Choroid plexus epithelial cell (primary cell): ENCODE results near the gene ACAT1.
"Not testable (repeated sequence)": the region's sequence is repeated elsewhere in the genome, so short reads cannot be mapped to it uniquely, and the experiment has no call there.

Experiments used
- DNase-seq: peaks from one replicate; pipeline ENCODE4 v3.0.0-alpha.2; 2010; ENCODE audit warnings: low read depth
- H3K4me3 ChIP-seq: 2 replicates; pipeline ENCODE4 v1.5.1; 2011; ENCODE audit warnings: low read depth, mild to moderate bottlenecking, control low read depth, low read length, moderate library complexity
- TF ChIP-seq, protein P1 (sequence below): conservative IDR thresholded peaks from 2 replicates; pipeline ENCODE4 v1.5.1; 2011; ENCODE audit warnings: low read depth, mild to moderate bottlenecking, control low read depth, inconsistent platforms, low read length, moderate library complexity

The ACAT1 gene

DNA sequence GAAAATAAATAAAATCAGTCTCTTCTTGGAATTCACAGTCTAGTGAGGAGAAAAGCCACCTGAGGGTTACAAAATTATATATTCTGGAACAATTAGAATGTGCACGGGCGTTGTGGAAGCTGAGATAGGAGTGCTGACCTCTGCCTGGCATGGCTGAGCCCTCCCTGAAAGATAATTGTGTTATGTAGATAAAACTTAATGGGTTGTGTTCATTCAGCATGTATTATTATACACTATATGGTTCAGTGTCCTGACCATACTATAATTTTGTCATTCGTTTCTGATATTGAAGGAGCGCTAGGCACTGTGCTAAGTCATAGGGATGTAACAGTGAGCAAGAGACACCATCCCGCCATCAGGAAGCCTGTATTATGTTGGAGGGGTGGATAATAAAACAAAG lies 3.7 kb downstream of the ACAT1 start:
- TF ChIP-seq, protein P1, sequence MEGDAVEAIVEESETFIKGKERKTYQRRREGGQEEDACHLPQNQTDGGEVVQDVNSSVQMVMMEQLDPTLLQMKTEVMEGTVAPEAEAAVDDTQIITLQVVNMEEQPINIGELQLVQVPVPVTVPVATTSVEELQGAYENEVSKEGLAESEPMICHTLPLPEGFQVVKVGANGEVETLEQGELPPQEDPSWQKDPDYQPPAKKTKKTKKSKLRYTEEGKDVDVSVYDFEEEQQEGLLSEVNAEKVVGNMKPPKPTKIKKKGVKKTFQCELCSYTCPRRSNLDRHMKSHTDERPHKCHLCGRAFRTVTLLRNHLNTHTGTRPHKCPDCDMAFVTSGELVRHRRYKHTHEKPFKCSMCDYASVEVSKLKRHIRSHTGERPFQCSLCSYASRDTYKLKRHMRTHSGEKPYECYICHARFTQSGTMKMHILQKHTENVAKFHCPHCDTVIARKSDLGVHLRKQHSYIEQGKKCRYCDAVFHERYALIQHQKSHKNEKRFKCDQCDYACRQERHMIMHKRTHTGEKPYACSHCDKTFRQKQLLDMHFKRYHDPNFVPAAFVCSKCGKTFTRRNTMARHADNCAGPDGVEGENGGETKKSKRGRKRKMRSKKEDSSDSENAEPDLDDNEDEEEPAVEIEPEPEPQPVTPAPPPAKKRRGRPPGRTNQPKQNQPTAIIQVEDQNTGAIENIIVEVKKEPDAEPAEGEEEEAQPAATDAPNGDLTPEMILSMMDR: no peak
- DNase-seq: no peak
- H3K4me3 ChIP-seq: no peak overlapping the region

DNA sequence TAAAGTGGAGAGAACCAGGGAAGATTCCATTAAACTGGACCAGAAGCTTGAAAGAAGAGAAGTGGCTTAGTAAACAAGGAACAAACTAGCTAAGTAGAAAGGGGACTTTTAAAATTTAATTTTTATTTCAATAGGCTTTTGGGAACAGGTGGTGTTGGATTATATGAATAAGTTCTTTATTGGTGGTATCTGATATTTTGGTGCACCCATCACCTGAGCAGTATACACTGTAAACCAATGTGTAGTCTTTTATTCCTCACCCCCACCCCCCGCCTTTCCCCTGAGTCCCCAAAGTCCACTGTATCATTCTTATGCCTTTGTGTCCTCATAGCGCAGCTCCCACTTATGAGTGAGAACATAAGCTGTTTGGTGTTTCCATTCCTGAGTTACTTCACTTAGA lies 7.4 kb downstream of the ACAT1 start:
- no peak for DNase-seq
- TF ChIP-seq, protein P1: no peak
- no peak overlapping the region for H3K4me3 ChIP-seq

DNA sequence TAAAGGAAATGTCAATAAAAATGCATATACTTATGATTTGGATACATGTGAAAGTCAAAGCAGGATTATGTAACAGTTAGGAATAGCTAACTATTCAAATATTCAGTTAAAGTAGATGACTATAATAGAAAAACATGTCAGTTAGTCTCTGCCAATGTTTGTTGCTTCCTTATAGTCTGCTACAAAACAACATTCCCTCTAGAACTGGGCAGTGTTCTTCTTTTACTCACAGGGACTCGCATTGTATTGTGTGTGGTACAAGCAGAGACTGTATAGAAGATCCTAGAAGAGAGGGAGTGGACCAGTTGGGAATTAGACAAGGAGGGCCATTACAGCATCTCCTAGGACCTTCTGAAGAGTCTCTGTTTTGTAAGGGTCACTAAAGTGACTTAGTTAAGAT lies 10.6 kb downstream of the ACAT1 start:
- H3K4me3 ChIP-seq: no peak overlapping the region
- TF ChIP-seq, protein P1: no peak
- DNase-seq: no peak

DNA sequence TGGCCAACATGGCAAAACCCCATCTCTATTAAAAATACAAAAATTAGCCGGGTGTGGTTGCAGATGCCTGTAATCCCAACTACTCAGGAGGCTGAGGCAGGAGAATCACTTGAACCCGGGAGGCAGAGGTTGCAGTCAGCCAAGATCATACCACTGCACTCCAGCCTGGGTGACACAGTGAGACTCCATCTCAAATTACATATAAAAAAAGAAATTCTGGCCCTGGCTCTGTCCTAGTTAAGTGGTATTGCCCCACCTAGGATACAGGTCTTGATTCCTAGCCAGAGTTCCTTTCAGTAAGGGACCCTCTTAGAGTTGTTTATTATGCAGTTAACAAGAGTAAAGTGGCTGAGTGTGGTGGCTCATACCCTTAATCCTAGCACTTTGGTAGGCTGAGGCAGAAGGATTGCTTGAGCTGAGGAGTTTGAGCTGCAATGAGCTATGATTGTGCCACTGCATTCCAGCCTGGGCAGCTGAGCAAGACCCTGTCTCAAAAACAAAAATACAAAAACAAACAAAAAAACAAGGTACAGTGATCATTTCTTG lies 11.7 kb downstream of the ACAT1 start:
- H3K4me3 ChIP-seq, DNase-seq: not testable (repeated sequence)

DNA sequence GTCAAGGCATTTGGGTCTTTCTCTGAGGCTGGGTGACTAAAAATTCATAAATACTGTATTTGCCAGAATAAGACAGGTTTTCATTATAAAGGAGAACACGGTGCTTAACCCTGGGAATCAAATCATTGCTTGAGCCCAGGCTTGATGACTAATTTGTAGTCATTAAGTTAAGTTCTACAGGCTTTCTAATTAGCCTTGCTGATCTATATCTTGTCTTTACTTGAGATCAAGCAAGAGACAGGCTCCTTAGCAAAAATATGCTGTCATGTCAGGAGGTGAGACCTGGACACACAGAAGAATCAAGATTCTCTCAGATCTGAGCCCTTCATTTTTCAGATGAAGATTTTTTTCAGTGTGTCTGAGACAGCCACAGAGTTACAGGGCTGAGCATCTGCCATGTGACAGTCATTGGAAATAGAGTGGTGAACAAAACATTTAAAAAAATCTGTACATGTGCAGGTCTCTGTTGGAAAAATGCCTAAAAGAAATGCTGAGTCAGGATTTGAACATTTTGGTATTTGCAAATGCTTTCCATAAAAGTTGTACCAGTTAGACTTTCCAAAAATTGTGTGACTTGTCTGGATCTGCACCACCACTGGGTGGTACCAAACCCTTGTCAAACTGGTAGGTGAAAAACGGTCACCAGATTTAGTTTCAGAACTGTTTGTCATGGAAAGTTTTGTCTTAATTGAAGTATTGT lies 14.6 kb downstream of the ACAT1 start:
- DNase-seq: peak; percentile 55
- H3K4me3 ChIP-seq: no peak overlapping the region

DNA sequence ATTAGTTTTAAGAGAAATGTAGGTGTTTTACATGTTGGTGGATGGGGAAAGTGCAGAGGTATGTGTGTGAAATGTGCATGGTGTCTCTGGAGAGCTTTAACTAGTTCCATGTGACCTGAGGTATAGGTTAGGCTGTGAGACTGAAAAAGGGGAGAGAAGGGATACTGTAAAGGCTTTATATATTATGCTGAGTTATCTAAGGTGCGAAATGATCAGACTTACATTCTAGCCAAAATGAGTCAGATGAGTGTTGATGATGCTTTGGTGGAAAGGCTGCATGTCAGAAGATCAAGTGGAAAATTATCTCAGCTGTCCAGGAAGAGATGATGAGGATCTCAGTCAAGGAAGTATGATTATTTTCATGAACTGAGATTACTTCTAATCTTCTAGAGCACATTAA lies 15.8 kb downstream of the ACAT1 start:
- H3K4me3 ChIP-seq: no peak overlapping the region
- DNase-seq: no peak
- TF ChIP-seq, protein P1: no peak

More for the DNA sequence above, 14.6 kb downstream of the ACAT1 start:
- TF ChIP-seq, protein P1: peak; percentile 32

DNA sequence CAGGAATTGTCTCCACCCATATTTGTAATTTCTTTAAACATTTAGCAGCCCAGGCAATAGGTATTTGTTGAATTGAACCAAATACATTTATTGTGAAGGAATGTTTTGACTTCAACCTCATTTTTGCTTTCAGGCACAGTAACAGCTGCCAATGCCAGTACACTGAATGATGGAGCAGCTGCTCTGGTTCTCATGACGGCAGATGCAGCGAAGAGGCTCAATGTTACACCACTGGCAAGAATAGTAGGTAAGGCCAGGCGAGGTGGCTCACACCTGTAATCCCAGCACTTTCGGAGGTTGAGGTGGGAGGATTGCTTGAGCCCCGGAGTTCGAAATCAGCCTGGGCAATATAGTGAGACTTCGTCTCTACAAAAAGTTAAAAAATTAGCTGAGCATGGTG lies 20.9 kb downstream of the ACAT1 start:
- TF ChIP-seq, protein P1: no peak
- no peak overlapping the region for H3K4me3 ChIP-seq
- DNase-seq: no peak
